ENCODE results near the gene LINC01488. TPM values are rescaled to one million over a fixed set of nuclear protein-coding genes. Genes with fewer than 3 reads are reported as not detected.

Gene LINC01488
- total and polyA plus RNA-seq, 2 donors (not counting 1 experiment from before 2014, with no cell fraction given) = not detected

DNA sequence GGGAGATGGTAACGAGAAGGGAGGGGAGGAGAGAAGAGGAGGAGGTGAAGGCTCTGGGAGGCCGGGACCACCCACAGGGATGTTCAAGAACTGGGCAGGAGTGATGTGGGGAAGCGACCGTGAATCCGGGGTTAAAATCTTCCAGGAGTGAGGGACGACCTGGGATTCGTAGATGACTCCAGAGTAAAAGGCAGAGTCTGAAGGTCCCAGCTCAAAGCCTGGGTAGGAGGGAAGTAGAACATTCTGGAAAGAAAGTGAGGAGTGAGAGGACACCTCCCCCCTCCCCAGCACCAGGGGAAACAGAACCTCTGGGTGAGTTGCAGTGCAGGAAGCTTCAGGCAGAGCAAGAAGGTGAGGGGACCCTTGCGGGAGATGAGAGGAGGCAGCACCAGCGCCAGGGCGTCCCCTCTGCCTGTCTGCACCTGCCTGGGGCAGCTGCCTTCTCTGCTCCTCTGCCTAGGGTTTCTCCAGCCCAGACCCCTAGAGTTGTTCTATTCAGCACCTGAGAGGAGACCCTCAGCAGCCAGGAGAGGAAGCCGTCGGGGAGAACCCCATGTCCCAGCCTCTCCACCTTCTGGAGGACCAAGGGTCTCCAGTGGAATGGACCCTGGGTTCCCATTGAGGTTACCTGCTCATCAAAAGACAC, 49.7 kb downstream of the LINC01488 start:
- no peak for ATAC-seq (ENCODE audit: low read depth)
- intact Hi-C loops (cut with micrococcal nuclease) = no loop called here

DNA sequence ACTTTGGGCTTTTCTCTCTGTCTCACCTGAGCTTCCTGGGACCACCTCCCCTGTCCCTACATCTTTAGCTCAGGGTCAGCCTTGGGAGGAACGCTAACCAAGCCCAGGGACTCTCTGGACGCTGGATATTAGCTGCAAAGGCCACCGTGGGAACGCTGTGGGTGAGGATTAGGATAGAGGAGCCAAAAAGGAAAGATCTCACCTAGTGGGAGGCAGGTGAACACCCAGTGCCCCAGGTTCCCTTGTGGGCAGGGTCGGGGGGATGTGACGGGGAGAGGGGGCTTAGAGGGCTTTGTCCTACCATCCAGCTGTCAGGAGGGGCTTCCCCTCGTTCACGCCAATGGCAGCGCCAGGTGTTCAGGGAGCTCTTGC, 50.2 kb downstream of the LINC01488 start:
- H3K4me1 Mint-ChIP-seq = peaks cover 37% of the 10 kb centered on the region
- peaks cover 28 to 32% of the 10 kb centered on the region in 2 donors for H3K4me1 ChIP-seq (ENCODE audit: control insufficient read depth in 2 of 2, insufficient read depth in 2 of 2, low read length in 2 of 2)
- H3K4me3 ChIP-seq (ENCODE audit: control extremely low read depth in 1 of 5, extremely low read depth in 1 of 5, insufficient read depth in 1 of 5, low read depth in 2 of 5, low read length in 4 of 5) = no peak overlapping the region
- TF ChIP-seq, protein P1, sequence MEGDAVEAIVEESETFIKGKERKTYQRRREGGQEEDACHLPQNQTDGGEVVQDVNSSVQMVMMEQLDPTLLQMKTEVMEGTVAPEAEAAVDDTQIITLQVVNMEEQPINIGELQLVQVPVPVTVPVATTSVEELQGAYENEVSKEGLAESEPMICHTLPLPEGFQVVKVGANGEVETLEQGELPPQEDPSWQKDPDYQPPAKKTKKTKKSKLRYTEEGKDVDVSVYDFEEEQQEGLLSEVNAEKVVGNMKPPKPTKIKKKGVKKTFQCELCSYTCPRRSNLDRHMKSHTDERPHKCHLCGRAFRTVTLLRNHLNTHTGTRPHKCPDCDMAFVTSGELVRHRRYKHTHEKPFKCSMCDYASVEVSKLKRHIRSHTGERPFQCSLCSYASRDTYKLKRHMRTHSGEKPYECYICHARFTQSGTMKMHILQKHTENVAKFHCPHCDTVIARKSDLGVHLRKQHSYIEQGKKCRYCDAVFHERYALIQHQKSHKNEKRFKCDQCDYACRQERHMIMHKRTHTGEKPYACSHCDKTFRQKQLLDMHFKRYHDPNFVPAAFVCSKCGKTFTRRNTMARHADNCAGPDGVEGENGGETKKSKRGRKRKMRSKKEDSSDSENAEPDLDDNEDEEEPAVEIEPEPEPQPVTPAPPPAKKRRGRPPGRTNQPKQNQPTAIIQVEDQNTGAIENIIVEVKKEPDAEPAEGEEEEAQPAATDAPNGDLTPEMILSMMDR (IDR thresholded peaks at IDR 0.05) = no peak
- TF ChIP-seq EZH2 (IDR thresholded peaks at IDR 0.05; ENCODE audit: borderline replicate concordance, insufficient read depth, low read depth, low read length, poor library complexity, severe bottlenecking) = no peak
- no peaks in the 10 kb centered on the region for H3K9me3 Mint-ChIP-seq (ENCODE audit: insufficient read depth)
- no peak overlapping the region for H3K27ac ChIP-seq (ENCODE audit: low read length in 2 of 2)
- no peak overlapping the region for H2AFZ ChIP-seq (ENCODE audit: insufficient read depth, low read depth, low read length, poor library complexity, severe bottlenecking)
- intact Hi-C loops (cut with micrococcal nuclease) = no loop called here
- H3K9ac ChIP-seq (ENCODE audit: low read length) = no peak overlapping the region
- DNase-seq (no peak), ATAC-seq (ENCODE audit: low read depth) (no peak)
- CTCF ChIA-PET = no interaction called here
- no peaks in the 10 kb centered on the region for H3K9me3 ChIP-seq (ENCODE audit: control extremely low read depth in 1 of 3, control insufficient read depth in 2 of 3, insufficient read depth in 1 of 3, low read length in 2 of 3)
- POLR2A ChIA-PET = no interaction called here
- peak overlapping the region; percentile 80 for H3K4me2 ChIP-seq (replicated peaks; ENCODE audit: low read depth, low read length, poor library complexity, severe bottlenecking)
- no peaks in the 10 kb centered on the region for H3K27me3 ChIP-seq (replicated peaks in 1 of 4; ENCODE audit: control extremely low read depth in 1 of 4, control insufficient read depth in 3 of 4, insufficient read depth in 4 of 4, low read length in 3 of 4)
- H3K27ac Mint-ChIP-seq = no peak overlapping the region
- WGBS (ENCODE audit: insufficient coverage) = 90% methylated on average over 2 of the region's 9 CpGs
- H3K36me3 ChIP-seq (replicated peaks in 1 of 2; ENCODE audit: control extremely low read depth in 1 of 2, control insufficient read depth in 1 of 2, extremely low read depth in 1 of 2, insufficient read depth in 2 of 2, low read length in 1 of 2) = no peaks in the 10 kb centered on the region
- peaks cover 4% of the 10 kb centered on the region for H3K27me3 Mint-ChIP-seq
- no peak overlapping the region for H3K4me3 Mint-ChIP-seq
- no peaks in the 10 kb centered on the region for H4K20me1 ChIP-seq (ENCODE audit: control insufficient read depth, insufficient read depth, low read length, poor library complexity, severe bottlenecking)
- H3K79me2 ChIP-seq (ENCODE audit: control insufficient read depth, insufficient read depth, low read length) = no peaks in the 10 kb centered on the region

More for the DNA sequence above, 49.7 kb downstream of the LINC01488 start:
- CTCF ChIA-PET = no interaction called here
- Histone ChIP-seq H3K36me3 (replicated peaks in 1 of 2; ENCODE audit: control extremely low read depth in 1 of 2, control insufficient read depth in 1 of 2, extremely low read depth in 1 of 2, insufficient read depth in 2 of 2, low read length in 1 of 2) (no peaks in the 10 kb centered on the region), H2AFZ (ENCODE audit: insufficient read depth, low read depth, low read length, poor library complexity, severe bottlenecking) (peak overlapping the region; percentile 26), H3K9ac (ENCODE audit: low read length) (no peak overlapping the region), H3K4me1 (ENCODE audit: control insufficient read depth in 2 of 2, insufficient read depth in 2 of 2, low read length in 2 of 2) (peaks cover 28 to 32% of the 10 kb centered on the region in 2 donors), H3K9me3 (ENCODE audit: control extremely low read depth in 1 of 3, control insufficient read depth in 2 of 3, insufficient read depth in 1 of 3, low read length in 2 of 3) (no peaks in the 10 kb centered on the region), H4K20me1 (ENCODE audit: control insufficient read depth, insufficient read depth, low read length, poor library complexity, severe bottlenecking) (no peaks in the 10 kb centered on the region), H3K4me2 (replicated peaks; ENCODE audit: low read depth, low read length, poor library complexity, severe bottlenecking) (peak overlapping the region; percentile 80), H3K27ac (ENCODE audit: low read length in 2 of 2) (peak overlapping the region in 1 of 2 donors; percentile 32), H3K4me3 (ENCODE audit: control extremely low read depth in 1 of 5, extremely low read depth in 1 of 5, insufficient read depth in 1 of 5, low read depth in 2 of 5, low read length in 4 of 5) (peak overlapping the region in 2 of 5 experiments; percentile 14 to 38), H3K79me2 (ENCODE audit: control insufficient read depth, insufficient read depth, low read length) (no peaks in the 10 kb centered on the region), H3K27me3 (replicated peaks in 1 of 4; ENCODE audit: control extremely low read depth in 1 of 4, control insufficient read depth in 3 of 4, insufficient read depth in 4 of 4, low read length in 3 of 4) (no peaks in the 10 kb centered on the region)
- TF ChIP-seq EZH2 (IDR thresholded peaks at IDR 0.05; ENCODE audit: borderline replicate concordance, insufficient read depth, low read depth, low read length, poor library complexity, severe bottlenecking) = no peak
- TF ChIP-seq, protein P1 (IDR thresholded peaks at IDR 0.05) = no peak
- DNase-seq = no peak
- POLR2A ChIA-PET = no interaction called here
- Mint-ChIP-seq H3K27ac (peak overlapping the region; percentile 55), H3K9me3 (ENCODE audit: insufficient read depth) (no peaks in the 10 kb centered on the region), H3K4me3 (peak overlapping the region; percentile 73), H3K4me1 (peaks cover 37% of the 10 kb centered on the region), H3K27me3 (peaks cover 4% of the 10 kb centered on the region)
- WGBS (ENCODE audit: insufficient coverage) = 77% methylated on average over 12 of the region's 12 CpGs

All from B cell (primary cell).